Effector memory CD4-positive, alpha-beta T cell (primary cell): ENCODE results near the gene EPN1.
"Not testable (repeated sequence)": the region's sequence is repeated elsewhere in the genome, so short reads cannot be mapped to it uniquely, and the experiment has no call there.

Experiments
- DNase-seq, 3 donors: peaks; one replicate each; pipeline ENCODE4 v3.0.0-alpha.2; 2020
- H3K27ac ChIP-seq: 2 replicates; pipeline ENCODE4 v1.7.0; 2013; ENCODE audit warnings: mild to moderate bottlenecking, low read length, moderate library complexity; ENCODE audit not compliant: insufficient read depth, poor library complexity, severe bottlenecking
- H3K27me3 ChIP-seq: replicated peaks from 2 replicates; pipeline ENCODE4 v1.7.0; 2013; ENCODE audit warnings: mild to moderate bottlenecking, low read length; ENCODE audit not compliant: insufficient read depth, control insufficient read depth, poor library complexity, severe bottlenecking
- H3K36me3 ChIP-seq: 2 replicates; pipeline ENCODE4 v1.7.0; 2013; ENCODE audit warnings: mild to moderate bottlenecking, low read length, moderate library complexity; ENCODE audit not compliant: control insufficient read depth, insufficient read depth
- H3K4me1 ChIP-seq: 2 replicates; pipeline ENCODE4 v1.7.0; 2013; ENCODE audit warnings: low read length, mild to moderate bottlenecking; ENCODE audit not compliant: control insufficient read depth, insufficient read depth, poor library complexity, severe bottlenecking
- H3K4me3 ChIP-seq: 2 replicates; pipeline ENCODE4 v1.7.0; 2013; ENCODE audit warnings: low read length, low read depth, mild to moderate bottlenecking; ENCODE audit not compliant: insufficient read depth, poor library complexity, severe bottlenecking
- H3K9me3 ChIP-seq: 2 replicates; pipeline ENCODE4 v1.7.0; 2013; ENCODE audit warnings: mild to moderate bottlenecking, low read length, moderate library complexity; ENCODE audit not compliant: control insufficient read depth

EPN1 gene

GRCh38 chr19:55720214-55720746 lies 45.3 kb downstream of the EPN1 start:
- no peak for DNase-seq
- Histone ChIP-seq H3K4me3 (no peak overlapping the region), H3K27me3 (no peaks in the 10 kb centered on the region), H3K4me1 (no peaks in the 10 kb centered on the region), H3K36me3 (no peaks in the 10 kb centered on the region), H3K9me3 (no peaks in the 10 kb centered on the region), H3K27ac (no peak overlapping the region)

- Histone ChIP-seq H3K27ac (no peak overlapping the region), H3K4me3 (no peak overlapping the region), H3K4me1 (no peaks in the 10 kb centered on the region), H3K9me3 (no peaks in the 10 kb centered on the region), H3K36me3 (no peaks in the 10 kb centered on the region), H3K27me3 (no peaks in the 10 kb centered on the region)
- no peak for DNase-seq
These were observed 45.8 kb downstream of the EPN1 start for GRCh38 chr19:55720801-55721200.

GRCh38 chr19:55723491-55723890 lies 48.5 kb downstream of the EPN1 start:
- H3K4me1 ChIP-seq = no peaks in the 10 kb centered on the region
- no peak overlapping the region for H3K4me3 ChIP-seq
- H3K36me3 ChIP-seq = no peaks in the 10 kb centered on the region
- H3K27ac ChIP-seq = no peak overlapping the region
- no peaks in the 10 kb centered on the region for H3K27me3 ChIP-seq
- no peaks in the 10 kb centered on the region for H3K9me3 ChIP-seq
- no peak for DNase-seq

GRCh38 chr19:55730378-55730777 lies 55.4 kb downstream of the EPN1 start:
- not testable (repeated sequence) for H3K4me1 ChIP-seq, DNase-seq, H3K9me3 ChIP-seq, H3K27me3 ChIP-seq, H3K36me3 ChIP-seq, H3K4me3 ChIP-seq, H3K27ac ChIP-seq

GRCh38 chr19:55738302-55738701 lies 63.3 kb downstream of the EPN1 start, which contains the start of gene NLRP9:
NLRP9 (minus strand) TSS chr19:55738402; CDS start chr19:55738374, 28 bp downstream.
- Histone ChIP-seq H3K36me3 (no peaks in the 10 kb centered on the region), H3K9me3 (no peaks in the 10 kb centered on the region), H3K4me1 (no peaks in the 10 kb centered on the region), H3K27ac (no peak within 1 kb of the TSS), H3K4me3 (no peak within 1 kb of the TSS), H3K27me3 (no peaks in the 10 kb centered on the region)
- DNase-seq = no peak

GRCh38 chr19:55750715-55751114 lies 75.7 kb downstream of the EPN1 start:
- no peak for DNase-seq
- no peaks in the 10 kb centered on the region for H3K4me1 ChIP-seq
- no peak overlapping the region for H3K27ac ChIP-seq
- H3K4me3 ChIP-seq = no peak overlapping the region
- no peaks in the 10 kb centered on the region for H3K27me3 ChIP-seq
- no peaks in the 10 kb centered on the region for H3K36me3 ChIP-seq
- H3K9me3 ChIP-seq = no peaks in the 10 kb centered on the region

- no peak overlapping the region for H3K4me3 ChIP-seq
- H3K27me3 ChIP-seq = no peaks in the 10 kb centered on the region
- DNase-seq = no peak
- H3K27ac ChIP-seq = no peak overlapping the region
- H3K4me1 ChIP-seq = no peaks in the 10 kb centered on the region
- H3K9me3 ChIP-seq = no peaks in the 10 kb centered on the region
- H3K36me3 ChIP-seq = no peaks in the 10 kb centered on the region
These were observed 78.4 kb downstream of the EPN1 start for GRCh38 chr19:55753401-55753800.

GRCh38 chr19:55756808-55757207 lies 81.8 kb downstream of the EPN1 start:
- H3K36me3 ChIP-seq, H3K4me3 ChIP-seq, H3K27me3 ChIP-seq, H3K4me1 ChIP-seq, H3K27ac ChIP-seq, DNase-seq, H3K9me3 ChIP-seq: not testable (repeated sequence)

- not testable (repeated sequence) for H3K36me3 ChIP-seq
These were observed 83.8 kb downstream of the EPN1 start, which contains the start of gene RFPL4A for GRCh38 chr19:55758797-55759196. RFPL4A (plus strand) TSS chr19:55759097; CDS start chr19:55761801, 2,704 bp downstream.

More at GRCh38 chr19:55758797-55759196, 83.8 kb downstream of the EPN1 start, which contains the start of gene RFPL4A:
- H3K27ac ChIP-seq, H3K27me3 ChIP-seq, H3K9me3 ChIP-seq, DNase-seq, H3K4me3 ChIP-seq, H3K4me1 ChIP-seq: not testable (repeated sequence)
